Measurements from ENCODE around the gene DKK3. TPM values are rescaled to one million over a fixed set of nuclear protein-coding genes. Genes with fewer than 3 reads are reported as not detected.
A peak's percentile ranks its signal among the peaks of the same experiment; 100 is the strongest.

Gene DKK3
- 100 to 1,000 TPM; 732 to 847 TPM for total RNA-seq

- ATAC-seq (ENCODE audit: insufficient number of reproducible peaks, low FRiP score, low read depth), result no peak
Observed at GRCh38 chr11:12007769-12008737, at the start of gene DKK3. Gene DKK3, minus strand, starts transcription at chr11:12008626. Its CDS starts 44 bp downstream, at chr11:12008582.

GRCh38 chr11:12057299-12057980 is 49.0 kb upstream of the DKK3 start:
- DNase-seq (ENCODE audit: low spot score) (no peak), ATAC-seq (ENCODE audit: insufficient number of reproducible peaks, low FRiP score, low read depth) (no peak)
- no peak overlapping the region for H3K27ac ChIP-seq
- no peaks in the 10 kb centered on the region for H3K27me3 ChIP-seq (replicated peaks; ENCODE audit: insufficient read depth)
- H3K36me3 ChIP-seq, result no peaks in the 10 kb centered on the region
- TF ChIP-seq CTCF (IDR thresholded peaks at IDR 0.05), result no peak
- H3K4me1 ChIP-seq (ENCODE audit: control insufficient read depth in 1 of 2, low read depth in 2 of 2), result peaks cover 0 to 17% of the 10 kb centered on the region in 2 donors
- H3K4me3 ChIP-seq, result no peak overlapping the region
- no peaks in the 10 kb centered on the region for H3K9me3 ChIP-seq

More at GRCh38 chr11:12007769-12008737, at the start of gene DKK3:
- Histone ChIP-seq H3K4me1 (ENCODE audit: control insufficient read depth in 1 of 2, low read depth in 2 of 2) (peaks cover 11 to 51% of the 10 kb centered on the region in 2 donors), H3K36me3 (no peaks in the 10 kb centered on the region), H3K4me3 (peak within 1 kb of the TSS; percentile 73), H3K9me3 (no peaks in the 10 kb centered on the region), H3K27me3 (replicated peaks; ENCODE audit: insufficient read depth) (no peaks in the 10 kb centered on the region), H3K27ac (peak within 1 kb of the TSS; percentile 86)
- no peak for DNase-seq (ENCODE audit: low spot score)
- no peak for TF ChIP-seq CTCF (IDR thresholded peaks at IDR 0.05)

- no peak for TF ChIP-seq CTCF (IDR thresholded peaks at IDR 0.05)
- H3K4me1 ChIP-seq (ENCODE audit: control insufficient read depth in 1 of 2, low read depth in 2 of 2), result peaks cover 0 to 23% of the 10 kb centered on the region in 2 donors
- no peak for ATAC-seq (ENCODE audit: insufficient number of reproducible peaks, low FRiP score, low read depth)
Observed at GRCh38 chr11:12056119-12056518, 47.7 kb upstream of the DKK3 start.

GRCh38 chr11:12053606-12054361 is 45.4 kb upstream of the DKK3 start:
- H3K4me1 ChIP-seq (ENCODE audit: control insufficient read depth in 1 of 2, low read depth in 2 of 2), result peaks cover 9 to 40% of the 10 kb centered on the region in 2 donors
- no peaks in the 10 kb centered on the region for H3K27me3 ChIP-seq (replicated peaks; ENCODE audit: insufficient read depth)
- ATAC-seq (ENCODE audit: insufficient number of reproducible peaks, low FRiP score, low read depth) (peak; percentile 56), DNase-seq (ENCODE audit: low spot score) (no peak)
- H3K36me3 ChIP-seq, result no peaks in the 10 kb centered on the region
- TF ChIP-seq CTCF (IDR thresholded peaks at IDR 0.05), result no peak
- H3K27ac ChIP-seq, result peak overlapping the region; percentile 35 to 70
- H3K4me3 ChIP-seq, result no peak overlapping the region
- H3K9me3 ChIP-seq, result no peaks in the 10 kb centered on the region

More at GRCh38 chr11:12056119-12056518, 47.7 kb upstream of the DKK3 start:
- Histone ChIP-seq H3K27me3 (replicated peaks; ENCODE audit: insufficient read depth) (no peaks in the 10 kb centered on the region), H3K9me3 (no peaks in the 10 kb centered on the region), H3K27ac (no peak overlapping the region), H3K36me3 (no peaks in the 10 kb centered on the region), H3K4me3 (no peak overlapping the region)
- DNase-seq (ENCODE audit: low spot score), result no peak

All from thoracic aorta (tissue), 2 donors.